Progenitor cell of endocrine pancreas (in vitro differentiated cells): ENCODE data around the gene DLGAP4. TPM values are rescaled to one million over a fixed set of nuclear protein-coding genes. Genes with fewer than 3 reads are reported as not detected.

Source experiments
- DNase-seq: peaks from one replicate; pipeline ENCODE4 v3.0.0; 2021; ENCODE audit warnings: low spot score; ENCODE audit not compliant: unreplicated experiment
- H3K27ac Mint-ChIP-seq: 2 replicates; pipeline ENCODE4 v1.8.0; 2021; ENCODE audit warnings: mild to moderate bottlenecking, moderate library complexity, mixed read lengths
- H3K27me3 Mint-ChIP-seq: 2 replicates; pipeline ENCODE4 v1.8.0; 2021; ENCODE audit warnings: mixed read lengths
- H3K36me3 Mint-ChIP-seq: 2 replicates; pipeline ENCODE4 v1.8.0; 2022; ENCODE audit warnings: mixed read lengths; ENCODE audit not compliant: insufficient read depth
- H3K4me1 Mint-ChIP-seq: 2 replicates; pipeline ENCODE4 v1.8.0; 2021; ENCODE audit warnings: low read depth, mixed read lengths
- H3K4me3 Mint-ChIP-seq: 2 replicates; pipeline ENCODE4 v1.8.0; 2021; ENCODE audit warnings: low read depth, mild to moderate bottlenecking, moderate library complexity, mixed read lengths
- H3K9me3 Mint-ChIP-seq: 2 replicates; pipeline ENCODE4 v1.8.0; 2021; ENCODE audit warnings: low read depth, mixed read lengths
- CTCF ChIP-seq: fragments of 200-600 bp; sonication (generic); IDR thresholded peaks from one replicate; pipeline ENCODE4 v1.5.0; 2021; ENCODE audit warnings: antibody characterized with exemption, mild to moderate bottlenecking; ENCODE audit not compliant: unreplicated experiment
- total RNA-seq: library from RNA; stranded (reverse); gene quantifications from 2 replicates; pipeline ENCODE4 v1.2.1, GENCODE V29; 2021

The DLGAP4 gene
- total RNA-seq, 1 donor from 2014 or later: 109 TPM

- Mint-ChIP-seq H3K4me3 (no peak overlapping the region), H3K9me3 (no peaks in the 10 kb centered on the region), H3K36me3 (no peaks in the 10 kb centered on the region), H3K4me1 (peaks cover 1% of the 10 kb centered on the region), H3K27me3 (no peaks in the 10 kb centered on the region), H3K27ac (no peak overlapping the region)
- no peak for DNase-seq
- TF ChIP-seq CTCF: no peak
Observed at GRCh38 chr20:36546111-36546736, 240.1 kb downstream of the DLGAP4 start.

DNA sequence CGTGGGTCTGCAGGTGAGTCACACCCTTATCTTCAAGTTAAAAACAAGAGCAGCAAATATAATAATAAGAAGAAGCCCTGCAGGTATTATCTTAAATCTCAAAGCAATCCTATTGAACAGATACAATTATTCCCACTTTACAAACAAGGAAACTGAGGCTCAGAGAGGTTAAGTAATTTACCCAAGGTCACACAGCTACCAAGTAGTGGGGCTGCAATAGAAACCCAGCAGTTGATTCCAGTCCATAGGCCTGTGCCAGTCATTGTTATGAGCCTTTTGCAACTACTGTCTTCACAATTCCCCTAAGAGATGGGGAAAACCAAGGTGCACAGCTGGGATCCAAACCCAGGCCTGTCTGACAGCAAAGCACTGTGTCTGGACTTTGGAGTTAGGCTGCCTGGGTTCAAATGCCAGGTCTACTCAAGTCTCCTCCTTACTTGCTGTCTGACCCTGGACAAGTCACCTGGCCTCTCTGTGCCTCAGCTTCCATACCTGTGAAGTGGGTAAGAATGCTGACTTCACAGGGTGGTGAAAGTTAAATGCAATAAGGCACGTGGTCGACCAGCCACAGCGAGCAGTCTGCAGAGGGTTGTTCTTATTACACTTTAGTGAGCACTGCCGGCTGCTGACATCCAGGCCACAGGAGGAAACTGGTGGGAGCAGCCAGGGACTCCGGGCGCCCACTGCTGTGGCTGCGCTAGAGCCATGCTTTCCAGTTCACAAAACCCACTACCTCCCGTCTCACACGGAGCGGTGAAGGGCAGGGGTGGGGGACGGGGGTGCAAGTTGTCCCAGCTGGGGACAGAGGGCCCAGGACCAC is 241.3 kb downstream of the DLGAP4 start:
- Mint-ChIP-seq H3K36me3 (no peaks in the 10 kb centered on the region), H3K4me1 (peaks cover 1% of the 10 kb centered on the region), H3K4me3 (no peak overlapping the region), H3K27me3 (no peaks in the 10 kb centered on the region), H3K9me3 (no peaks in the 10 kb centered on the region), H3K27ac (no peak overlapping the region)
- no peak for TF ChIP-seq CTCF
- no peak for DNase-seq

GRCh38 chr20:36548006-36548315 is 241.8 kb downstream of the DLGAP4 start:
- H3K9me3 Mint-ChIP-seq: no peaks in the 10 kb centered on the region
- no peak for TF ChIP-seq CTCF
- no peak for DNase-seq
- no peak overlapping the region for H3K4me3 Mint-ChIP-seq
- H3K27ac Mint-ChIP-seq: no peak overlapping the region
- H3K36me3 Mint-ChIP-seq: no peaks in the 10 kb centered on the region
- H3K4me1 Mint-ChIP-seq: peaks cover 1% of the 10 kb centered on the region
- no peaks in the 10 kb centered on the region for H3K27me3 Mint-ChIP-seq

DNA sequence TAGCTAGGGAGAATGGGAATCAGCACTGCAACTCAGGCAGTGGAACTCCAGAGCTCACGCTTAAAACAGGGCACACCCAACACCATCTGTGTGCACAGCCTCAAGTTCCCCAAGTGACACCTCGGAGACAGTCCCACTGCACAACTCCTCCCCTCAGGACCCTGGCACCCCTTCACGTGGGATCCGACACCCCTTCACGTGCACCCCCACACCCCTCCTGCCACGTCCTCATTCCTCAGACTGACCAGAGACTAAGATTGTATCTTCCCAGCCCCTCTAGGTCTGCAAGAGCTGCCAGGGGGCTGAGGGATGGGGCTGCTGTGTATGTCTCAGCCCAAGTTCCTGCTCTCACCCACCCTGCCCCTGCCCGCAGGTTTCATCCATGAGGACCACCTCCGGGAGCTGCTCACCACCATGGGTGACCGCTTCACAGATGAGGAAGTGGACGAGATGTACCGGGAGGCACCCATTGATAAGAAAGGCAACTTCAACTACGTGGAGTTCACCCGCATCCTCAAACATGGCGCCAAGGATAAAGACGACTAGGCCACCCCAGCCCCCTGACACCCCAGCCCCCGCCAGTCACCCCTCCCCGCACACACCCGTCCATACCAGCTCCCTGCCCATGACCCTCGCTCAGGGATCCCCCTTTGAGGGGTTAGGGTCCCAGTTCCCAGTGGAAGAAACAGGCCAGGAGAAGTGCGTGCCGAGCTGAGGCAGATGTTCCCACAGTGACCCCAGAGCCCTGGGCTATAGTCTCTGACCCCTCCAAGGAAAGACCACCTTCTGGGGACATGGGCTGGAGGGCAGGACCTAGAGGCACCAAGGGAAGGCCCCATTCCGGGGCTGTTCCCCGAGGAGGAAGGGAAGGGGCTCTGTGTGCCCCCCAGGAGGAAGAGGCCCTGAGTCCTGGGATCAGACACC is 242.8 kb downstream of the DLGAP4 start:
- no peaks in the 10 kb centered on the region for H3K27me3 Mint-ChIP-seq
- TF ChIP-seq CTCF: no peak
- no peaks in the 10 kb centered on the region for H3K9me3 Mint-ChIP-seq
- H3K4me1 Mint-ChIP-seq: no peaks in the 10 kb centered on the region
- H3K27ac Mint-ChIP-seq: no peak overlapping the region
- H3K36me3 Mint-ChIP-seq: peaks cover 1% of the 10 kb centered on the region
- H3K4me3 Mint-ChIP-seq: no peak overlapping the region
- no peak for DNase-seq

DNA sequence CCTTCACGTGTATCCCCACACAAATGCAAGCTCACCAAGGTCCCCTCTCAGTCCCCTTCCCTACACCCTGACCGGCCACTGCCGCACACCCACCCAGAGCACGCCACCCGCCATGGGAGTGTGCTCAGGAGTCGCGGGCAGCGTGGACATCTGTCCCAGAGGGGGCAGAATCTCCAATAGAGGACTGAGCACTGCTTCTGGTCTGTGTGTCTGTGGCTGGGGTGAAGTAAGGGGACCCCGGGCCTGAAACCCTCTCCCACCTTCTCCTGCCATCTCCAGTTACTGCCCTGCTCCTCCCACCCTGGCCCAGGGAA is 243.4 kb downstream of the DLGAP4 start:
- no peak for DNase-seq
- H3K4me3 Mint-ChIP-seq: no peak overlapping the region
- H3K9me3 Mint-ChIP-seq: no peaks in the 10 kb centered on the region
- H3K36me3 Mint-ChIP-seq: peaks cover 1% of the 10 kb centered on the region
- no peak overlapping the region for H3K27ac Mint-ChIP-seq
- H3K4me1 Mint-ChIP-seq: no peaks in the 10 kb centered on the region
- no peak for TF ChIP-seq CTCF
- H3K27me3 Mint-ChIP-seq: no peaks in the 10 kb centered on the region
